Measurements from ENCODE around the gene ITGB8.

DNA sequence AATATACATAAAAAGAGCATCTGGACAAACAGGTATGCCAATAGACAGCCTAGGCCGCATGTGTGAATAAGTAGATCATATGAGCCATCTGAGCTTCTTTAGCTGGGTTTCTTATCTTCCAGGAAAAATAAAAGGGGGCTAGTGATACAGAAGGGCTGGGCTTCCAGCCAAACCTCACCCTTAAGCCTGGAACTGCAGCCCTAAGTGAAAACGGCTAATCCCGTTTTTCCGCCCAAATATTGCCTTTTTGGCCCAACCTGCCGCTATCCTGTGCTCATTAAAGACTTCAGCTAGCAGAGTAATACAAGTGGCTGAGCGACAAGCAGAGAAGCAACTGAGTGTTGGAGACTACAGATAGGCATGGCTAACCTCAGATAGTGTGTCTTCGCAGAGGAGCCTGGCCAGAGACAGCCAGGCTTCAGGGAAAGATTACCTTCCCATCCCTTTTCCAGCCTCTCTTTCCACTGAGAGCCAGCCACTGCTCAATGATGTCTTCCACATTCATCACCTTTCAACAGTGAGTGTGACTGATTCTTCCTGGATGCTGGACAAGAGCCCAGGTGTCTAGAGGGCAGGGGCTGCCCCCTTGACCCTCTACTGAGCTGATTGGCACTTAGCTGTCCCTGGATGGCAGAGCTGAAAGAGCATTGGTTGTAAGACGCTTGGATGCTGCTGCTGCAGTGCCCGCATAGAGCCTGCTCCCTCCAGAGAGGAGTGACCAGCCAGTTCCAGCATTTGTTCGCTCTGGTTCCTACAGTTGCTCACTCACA lies 108.9 kb downstream of the ITGB8 start:
- TF ChIP-seq CTCF (IDR thresholded peaks at IDR 0.05) (no peak), GABPB1 (CRISPR knock-in tag; IDR thresholded peaks at IDR 0.05) (no peak), SMAD3 (CRISPR knock-in tag; IDR thresholded peaks at IDR 0.05; ENCODE audit: borderline replicate concordance) (no peak), ATF3 (CRISPR knock-in tag; conservative IDR thresholded peaks at IDR 0.05) (no peak), TEAD4 (CRISPR knock-in tag; IDR thresholded peaks at IDR 0.05) (no peak)
